Measurements from ENCODE around the gene ARHGEF9.

DNA sequence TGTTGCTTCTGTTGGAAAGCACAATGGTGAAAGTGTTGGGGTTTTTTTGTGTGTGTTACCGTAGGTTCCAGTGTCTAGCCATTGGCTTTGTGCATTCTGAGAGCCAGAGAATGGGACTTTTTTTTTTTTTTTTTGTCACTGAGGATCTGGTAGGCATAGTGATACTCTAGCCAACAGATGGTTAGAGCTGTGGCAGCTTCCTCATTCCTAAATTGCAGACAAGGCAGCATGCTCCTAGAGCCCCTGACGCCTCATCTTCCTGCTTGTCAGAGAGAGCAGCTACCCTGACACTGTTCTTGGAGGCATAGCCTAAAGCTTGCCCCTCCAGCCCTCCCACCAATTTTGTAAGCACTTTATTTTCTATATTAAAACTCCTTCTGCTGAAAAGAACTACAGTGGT is 27.0 kb downstream of the ARHGEF9 start:
- TF ChIP-seq TAF1 (IDR thresholded peaks at IDR 0.05; ENCODE audit: borderline replicate concordance, insufficient read depth, low read length) (no peak), POLR2AphosphoS5 (IDR thresholded peaks at IDR 0.05; ENCODE audit: low read depth, low read length) (no peak), SIN3A (IDR thresholded peaks at IDR 0.05; ENCODE audit: borderline replicate concordance, insufficient read depth, low read length) (no peak), FOXP2 (optimal IDR thresholded peaks at IDR 0.05; ENCODE audit: borderline replicate concordance, extremely low read depth, extremely low read length, insufficient read depth) (no peak)
- TF ChIP-seq, protein P1, sequence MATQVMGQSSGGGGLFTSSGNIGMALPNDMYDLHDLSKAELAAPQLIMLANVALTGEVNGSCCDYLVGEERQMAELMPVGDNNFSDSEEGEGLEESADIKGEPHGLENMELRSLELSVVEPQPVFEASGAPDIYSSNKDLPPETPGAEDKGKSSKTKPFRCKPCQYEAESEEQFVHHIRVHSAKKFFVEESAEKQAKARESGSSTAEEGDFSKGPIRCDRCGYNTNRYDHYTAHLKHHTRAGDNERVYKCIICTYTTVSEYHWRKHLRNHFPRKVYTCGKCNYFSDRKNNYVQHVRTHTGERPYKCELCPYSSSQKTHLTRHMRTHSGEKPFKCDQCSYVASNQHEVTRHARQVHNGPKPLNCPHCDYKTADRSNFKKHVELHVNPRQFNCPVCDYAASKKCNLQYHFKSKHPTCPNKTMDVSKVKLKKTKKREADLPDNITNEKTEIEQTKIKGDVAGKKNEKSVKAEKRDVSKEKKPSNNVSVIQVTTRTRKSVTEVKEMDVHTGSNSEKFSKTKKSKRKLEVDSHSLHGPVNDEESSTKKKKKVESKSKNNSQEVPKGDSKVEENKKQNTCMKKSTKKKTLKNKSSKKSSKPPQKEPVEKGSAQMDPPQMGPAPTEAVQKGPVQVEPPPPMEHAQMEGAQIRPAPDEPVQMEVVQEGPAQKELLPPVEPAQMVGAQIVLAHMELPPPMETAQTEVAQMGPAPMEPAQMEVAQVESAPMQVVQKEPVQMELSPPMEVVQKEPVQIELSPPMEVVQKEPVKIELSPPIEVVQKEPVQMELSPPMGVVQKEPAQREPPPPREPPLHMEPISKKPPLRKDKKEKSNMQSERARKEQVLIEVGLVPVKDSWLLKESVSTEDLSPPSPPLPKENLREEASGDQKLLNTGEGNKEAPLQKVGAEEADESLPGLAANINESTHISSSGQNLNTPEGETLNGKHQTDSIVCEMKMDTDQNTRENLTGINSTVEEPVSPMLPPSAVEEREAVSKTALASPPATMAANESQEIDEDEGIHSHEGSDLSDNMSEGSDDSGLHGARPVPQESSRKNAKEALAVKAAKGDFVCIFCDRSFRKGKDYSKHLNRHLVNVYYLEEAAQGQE (IDR thresholded peaks at IDR 0.05; ENCODE audit: insufficient read depth in 1 of 2, low read depth in 2 of 2, low read length in 2 of 2), result no peak
